Dendritic cell treated with granulocyte-macrophage colony-stimulating factor and Interleukin-4, amounts not matched to agents 40 ng/mL and 50 ng/mL, for 4 days (primary cell): ENCODE results near the gene EP400.

Experiments used
- H3K27ac Mint-ChIP-seq: one replicate; pipeline ENCODE4 v1.8.0; 2022; ENCODE audit warnings: mild to moderate bottlenecking, mixed read lengths
- H3K27me3 Mint-ChIP-seq: one replicate; pipeline ENCODE4 v1.8.0; 2022; ENCODE audit warnings: mild to moderate bottlenecking, mixed read lengths
- H3K36me3 Mint-ChIP-seq: one replicate; pipeline ENCODE4 v1.8.0; 2022; ENCODE audit warnings: low read depth, mixed read lengths
- H3K4me1 Mint-ChIP-seq: one replicate; pipeline ENCODE4 v1.8.0; 2022; ENCODE audit warnings: low read depth, mixed read lengths
- H3K4me3 Mint-ChIP-seq: one replicate; pipeline ENCODE4 v1.8.0; 2022; ENCODE audit warnings: mild to moderate bottlenecking, moderate library complexity, mixed read lengths
- H3K9me3 Mint-ChIP-seq: one replicate; pipeline ENCODE4 v1.8.0; 2022; ENCODE audit warnings: mixed read lengths
- intact Hi-C: fragments of 100-400 bp; cut with micrococcal nuclease; formaldehyde crosslinking; loops from one replicate; pipeline ENCODE4 v1.15.0; 2022

Gene EP400

DNA sequence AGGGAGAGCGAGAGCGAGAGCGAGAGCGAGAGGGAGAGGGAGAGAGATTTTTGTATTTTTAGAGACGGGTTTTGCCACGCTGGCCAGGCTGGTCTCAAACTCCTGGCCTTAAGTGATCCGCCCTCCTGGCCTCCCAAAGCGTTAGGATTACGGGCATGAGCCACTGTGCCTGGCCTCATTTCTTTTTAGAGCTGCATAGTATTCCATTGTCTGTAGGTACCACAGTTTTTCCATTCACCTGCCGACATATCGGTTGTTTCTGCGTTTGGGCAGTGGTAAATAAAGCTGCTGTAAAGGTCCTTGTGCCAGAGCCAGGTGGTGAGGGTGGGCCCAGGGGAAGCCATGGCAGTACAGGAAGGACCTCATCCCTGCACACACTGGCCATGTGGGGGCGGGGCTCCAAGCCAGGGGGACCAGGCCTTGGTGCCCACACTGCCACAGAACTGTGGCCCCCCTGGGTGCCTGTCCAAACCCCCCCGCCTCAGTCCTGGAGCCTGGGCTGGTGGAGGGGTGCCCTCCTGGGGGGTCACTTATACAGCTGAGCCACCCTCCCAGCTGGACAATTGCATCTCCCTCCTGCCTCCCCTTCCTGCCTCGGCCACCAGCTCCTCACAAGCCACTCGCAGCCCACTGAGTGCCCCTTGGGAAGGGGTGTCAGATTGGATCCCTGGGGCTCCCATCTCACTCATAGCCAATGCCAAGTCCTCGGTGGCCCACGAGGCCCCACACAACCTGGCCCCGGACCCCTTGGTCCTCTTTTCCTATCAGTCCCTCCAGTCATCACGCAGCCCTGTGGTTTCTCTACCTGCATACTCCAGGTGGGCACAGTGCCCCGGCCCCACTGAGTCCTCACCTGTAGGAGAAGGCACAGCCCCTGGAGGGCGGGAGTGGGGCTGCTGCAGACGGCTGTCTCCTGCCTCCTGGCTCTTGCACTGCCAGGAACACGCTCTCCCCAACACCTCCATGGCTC, 22.3 kb upstream of the EP400 start:
- Mint-ChIP-seq H3K4me1 (peaks cover 18% of the 10 kb centered on the region), H3K36me3 (peaks cover 27% of the 10 kb centered on the region), H3K27me3 (peaks cover 9% of the 10 kb centered on the region), H3K4me3 (peak overlapping the region; percentile 98), H3K27ac (peak overlapping the region; percentile 94), H3K9me3 (no peaks in the 10 kb centered on the region)
- intact Hi-C loops = loop anchor here (2.0 kb wide), 1 partner anchor 33 kb away; the partner anchor contains the start of gene ULK1

- H3K4me3 Mint-ChIP-seq = peak overlapping the region; percentile 98
- peaks cover 27% of the 10 kb centered on the region for H3K36me3 Mint-ChIP-seq
- peaks cover 9% of the 10 kb centered on the region for H3K27me3 Mint-ChIP-seq
- intact Hi-C loops = loop anchor here (2.0 kb wide), 1 partner anchor 33 kb away; the partner anchor contains the start of gene ULK1
- H3K27ac Mint-ChIP-seq = peak overlapping the region; percentile 94
- no peaks in the 10 kb centered on the region for H3K9me3 Mint-ChIP-seq
- H3K4me1 Mint-ChIP-seq = peaks cover 18% of the 10 kb centered on the region
Measured at GRCh38 chr12:131928080-131928710, 21.5 kb upstream of the EP400 start.

- intact Hi-C loops = loop anchor here (1.0 to 2.0 kb wide), 2 partner anchors 20 to 34 kb away; partner anchors contain the start of genes EP400 and ULK1
- peak within 1 kb of the TSS; percentile 94 for H3K27ac Mint-ChIP-seq
- H3K36me3 Mint-ChIP-seq = peaks cover 33% of the 10 kb centered on the region
- no peaks in the 10 kb centered on the region for H3K9me3 Mint-ChIP-seq
- peaks cover 18% of the 10 kb centered on the region for H3K4me1 Mint-ChIP-seq
- peaks cover 9% of the 10 kb centered on the region for H3K27me3 Mint-ChIP-seq
- H3K4me3 Mint-ChIP-seq = peak within 1 kb of the TSS; percentile 98
Measured at GRCh38 chr12:131928711-131929580, 20.8 kb upstream of the EP400 start, which contains the start of gene PUS1. Gene PUS1, plus strand, starts transcription at chr12:131929276. Its CDS starts 447 bp downstream, at chr12:131929723.

GRCh38 chr12:131929581-131930456, 19.9 kb upstream of the EP400 start:
- Mint-ChIP-seq H3K36me3 (peaks cover 41% of the 10 kb centered on the region), H3K4me3 (peak overlapping the region; percentile 98), H3K4me1 (peaks cover 18% of the 10 kb centered on the region), H3K27me3 (peaks cover 9% of the 10 kb centered on the region), H3K27ac (peak overlapping the region; percentile 94), H3K9me3 (no peaks in the 10 kb centered on the region)
- intact Hi-C loops = loop anchor here (1.0 to 2.0 kb wide), 2 partner anchors 19 to 35 kb away; partner anchors contain the start of genes EP400 and ULK1

DNA sequence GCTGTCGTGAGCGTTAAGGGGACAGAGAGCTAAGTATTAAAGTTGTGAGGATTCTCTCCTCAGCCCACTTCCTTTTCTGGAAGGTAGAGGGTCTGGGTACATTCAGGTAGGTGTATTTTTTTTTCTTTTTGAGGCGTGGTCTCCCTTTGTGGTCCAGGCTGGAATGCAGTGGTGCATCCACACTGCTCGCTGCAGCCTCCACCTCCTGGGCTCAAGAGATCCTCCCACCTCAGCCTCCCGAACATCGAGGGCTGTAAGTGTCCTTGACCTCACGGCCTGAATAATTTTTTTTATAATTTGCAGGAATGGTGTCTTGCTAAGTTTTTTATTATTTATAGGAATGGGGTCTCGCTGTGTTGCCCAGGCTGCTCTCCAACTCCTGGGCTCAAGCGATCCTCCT, 19.2 kb upstream of the EP400 start:
- Mint-ChIP-seq H3K4me3 (peak overlapping the region; percentile 98), H3K27ac (peak overlapping the region; percentile 94), H3K9me3 (no peaks in the 10 kb centered on the region), H3K36me3 (peaks cover 45% of the 10 kb centered on the region), H3K4me1 (peaks cover 18% of the 10 kb centered on the region), H3K27me3 (peaks cover 7% of the 10 kb centered on the region)
- intact Hi-C loops = no loop called here

- Mint-ChIP-seq H3K4me3 (no peak overlapping the region), H3K9me3 (no peaks in the 10 kb centered on the region), H3K27ac (no peak overlapping the region), H3K4me1 (peaks cover 11% of the 10 kb centered on the region), H3K36me3 (peaks cover 72% of the 10 kb centered on the region), H3K27me3 (no peaks in the 10 kb centered on the region)
- intact Hi-C loops = no loop called here
Measured at GRCh38 chr12:131933387-131933786, 16.4 kb upstream of the EP400 start.

DNA sequence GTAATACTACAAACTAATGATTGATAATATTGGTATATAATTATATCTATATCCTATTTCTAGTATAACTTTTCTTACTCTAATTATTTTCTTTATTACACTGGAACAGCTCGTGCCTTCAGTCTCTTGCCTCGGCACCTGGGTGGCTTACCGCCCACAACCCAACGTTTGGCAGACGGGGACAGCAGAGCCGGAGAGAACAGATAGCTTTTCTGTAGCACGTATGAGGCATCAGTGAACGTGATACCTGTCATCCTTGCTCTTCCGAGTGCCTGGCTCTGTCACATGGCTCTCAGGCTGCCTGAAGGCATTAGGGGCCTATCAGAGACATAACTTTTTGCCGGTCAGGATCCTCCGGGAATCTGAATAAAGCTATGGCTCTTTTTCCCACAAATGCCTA, 15.2 kb upstream of the EP400 start:
- H3K27me3 Mint-ChIP-seq = no peaks in the 10 kb centered on the region
- H3K27ac Mint-ChIP-seq = no peak overlapping the region
- peaks cover 10% of the 10 kb centered on the region for H3K4me1 Mint-ChIP-seq
- no peaks in the 10 kb centered on the region for H3K9me3 Mint-ChIP-seq
- intact Hi-C loops = no loop called here
- H3K4me3 Mint-ChIP-seq = no peak overlapping the region
- H3K36me3 Mint-ChIP-seq = peaks cover 75% of the 10 kb centered on the region

DNA sequence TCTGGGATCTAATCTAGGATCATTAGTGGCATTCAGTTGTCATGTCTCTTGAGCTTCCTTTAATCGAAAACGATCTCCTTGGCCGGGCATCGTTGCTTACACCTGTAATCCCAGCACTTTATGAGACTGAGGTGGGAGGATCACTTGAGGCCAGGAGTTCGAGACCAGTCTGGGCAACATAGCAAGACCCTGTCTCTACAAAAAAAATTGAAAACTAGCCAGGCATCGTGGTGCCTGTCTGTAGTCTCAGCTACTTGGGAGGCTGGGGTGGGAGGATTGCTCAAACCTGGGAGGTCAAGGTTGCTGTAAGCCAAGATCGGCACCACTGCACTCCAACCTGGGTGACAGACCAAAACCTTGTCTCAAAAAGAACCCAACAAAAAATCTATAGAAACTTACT, 11.7 kb upstream of the EP400 start:
- Mint-ChIP-seq H3K27me3 (no peaks in the 10 kb centered on the region), H3K4me1 (no peaks in the 10 kb centered on the region), H3K36me3 (peaks cover 92% of the 10 kb centered on the region), H3K27ac (no peak overlapping the region), H3K4me3 (no peak overlapping the region), H3K9me3 (no peaks in the 10 kb centered on the region)
- intact Hi-C loops = no loop called here

DNA sequence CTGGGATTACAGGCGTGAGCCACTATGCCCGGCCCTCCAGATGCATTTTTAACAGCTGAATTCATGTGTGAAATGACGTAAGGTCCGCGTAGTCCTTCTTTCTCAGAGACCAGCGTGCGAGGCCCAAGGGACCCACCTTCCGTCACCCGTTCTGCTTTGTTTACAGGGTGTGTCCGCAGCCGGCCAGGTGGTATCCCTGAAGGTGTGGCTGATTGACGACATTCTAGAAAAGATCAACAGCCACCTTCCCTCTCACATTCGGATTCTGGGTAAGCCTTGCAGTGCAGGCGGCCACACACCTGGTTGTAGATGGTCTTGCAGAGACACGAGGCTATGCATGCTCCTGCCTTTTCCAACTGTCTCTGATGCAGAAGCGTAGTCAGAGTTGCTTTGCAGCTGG, 10.7 kb upstream of the EP400 start:
- intact Hi-C loops = no loop called here
- Mint-ChIP-seq H3K27ac (no peak overlapping the region), H3K27me3 (no peaks in the 10 kb centered on the region), H3K4me3 (no peak overlapping the region), H3K4me1 (no peaks in the 10 kb centered on the region), H3K9me3 (no peaks in the 10 kb centered on the region), H3K36me3 (peaks cover 92% of the 10 kb centered on the region)

DNA sequence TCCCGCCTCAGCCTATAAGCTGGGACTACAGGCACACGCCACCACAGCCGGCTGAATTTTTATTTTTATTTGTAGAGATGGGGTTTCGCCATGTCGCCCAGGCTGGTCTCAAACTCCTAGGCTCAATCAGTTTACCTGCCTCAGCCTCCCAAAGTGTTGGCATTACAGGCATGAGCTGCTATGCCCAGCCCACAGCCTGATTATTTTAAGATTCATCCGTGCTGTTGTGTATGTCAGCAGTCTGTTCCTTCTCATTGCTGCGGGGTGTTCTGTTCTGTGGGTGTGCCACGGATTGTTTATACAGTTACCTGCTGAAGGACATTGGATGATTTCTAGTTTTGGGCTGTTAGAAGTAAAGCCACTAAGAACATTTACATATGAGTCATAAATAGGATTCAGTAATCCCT, 9.6 kb upstream of the EP400 start:
- H3K9me3 Mint-ChIP-seq = no peaks in the 10 kb centered on the region
- H3K27me3 Mint-ChIP-seq = no peaks in the 10 kb centered on the region
- H3K4me1 Mint-ChIP-seq = peaks cover 4% of the 10 kb centered on the region
- peaks cover 94% of the 10 kb centered on the region for H3K36me3 Mint-ChIP-seq
- no peak overlapping the region for H3K27ac Mint-ChIP-seq
- no peak overlapping the region for H3K4me3 Mint-ChIP-seq
- intact Hi-C loops = no loop called here

DNA sequence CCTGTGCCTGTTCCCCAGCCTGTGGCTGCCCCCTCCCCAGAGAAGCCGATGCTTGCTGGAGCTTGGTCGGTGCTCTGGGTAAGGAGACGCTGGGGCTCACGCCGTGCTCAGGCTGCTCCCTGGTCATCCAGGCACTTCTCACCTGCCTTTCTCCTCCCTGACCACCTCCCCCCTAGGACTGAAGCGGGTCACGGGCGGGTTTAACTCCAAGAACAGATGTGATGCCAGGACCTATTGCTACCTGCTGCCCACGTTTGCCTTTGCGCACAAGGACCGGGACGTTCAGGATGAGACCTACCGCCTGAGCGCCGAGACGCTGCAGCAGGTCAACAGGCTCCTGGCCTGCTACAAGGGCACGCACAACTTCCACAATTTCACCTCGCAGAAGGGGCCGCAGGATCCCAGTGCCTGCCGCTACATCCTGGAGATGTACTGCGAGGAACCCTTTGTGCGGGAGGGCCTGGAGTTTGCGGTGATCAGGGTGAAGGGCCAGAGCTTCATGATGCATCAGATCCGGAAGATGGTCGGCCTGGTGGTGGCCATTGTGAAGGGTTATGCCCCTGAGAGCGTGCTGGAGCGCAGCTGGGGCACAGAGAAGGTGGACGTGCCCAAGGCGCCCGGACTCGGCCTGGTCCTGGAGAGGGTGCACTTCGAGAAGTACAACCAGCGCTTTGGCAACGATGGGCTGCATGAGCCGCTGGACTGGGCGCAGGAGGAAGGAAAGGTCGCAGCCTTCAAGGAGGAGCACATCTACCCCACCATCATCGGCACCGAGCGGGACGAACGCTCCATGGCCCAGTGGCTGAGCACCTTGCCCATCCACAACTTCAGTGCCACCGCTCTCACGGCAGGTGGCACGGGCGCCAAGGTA, 8.4 kb upstream of the EP400 start:
- Mint-ChIP-seq H3K4me3 (no peak overlapping the region), H3K36me3 (peaks cover 86% of the 10 kb centered on the region)
- intact Hi-C loops = no loop called here

GRCh38 chr12:131941987-131942341, 7.8 kb upstream of the EP400 start:
- intact Hi-C loops = no loop called here
- peaks cover 4% of the 10 kb centered on the region for H3K4me1 Mint-ChIP-seq
- no peak overlapping the region for H3K27ac Mint-ChIP-seq
- no peaks in the 10 kb centered on the region for H3K27me3 Mint-ChIP-seq
- no peak overlapping the region for H3K4me3 Mint-ChIP-seq
- no peaks in the 10 kb centered on the region for H3K9me3 Mint-ChIP-seq
- peaks cover 80% of the 10 kb centered on the region for H3K36me3 Mint-ChIP-seq

More for the DNA sequence above, 8.4 kb upstream of the EP400 start:
- Mint-ChIP-seq H3K4me1 (peaks cover 4% of the 10 kb centered on the region), H3K27me3 (no peaks in the 10 kb centered on the region), H3K27ac (no peak overlapping the region), H3K9me3 (no peaks in the 10 kb centered on the region)
